Esophagus squamous epithelium (tissue), 4 donors: ENCODE measurements around the gene SPTAN1.

Experiments
- CTCF ChIP-seq, 6 experiments: fragments of 450-650 bp in 4 of 6; fragments of 200-600 bp in 2 of 6; sonication (generic) in 2 of 6; IDR thresholded peaks; one replicate each; pipeline ENCODE4 v1.5.1; 2016 to 2019; ENCODE audit warnings: antibody characterized with exemption in 6 of 6, mild to moderate bottlenecking in 4 of 6, moderate library complexity in 4 of 6
- POLR2A ChIP-seq, 4 donors: fragments of 450-650 bp; IDR thresholded peaks; one replicate each; pipeline ENCODE4 v1.6.1; 2017; ENCODE audit warnings: antibody characterized with exemption in 4 of 4, mild to moderate bottlenecking in 4 of 4, moderate library complexity in 3 of 4

- TF ChIP-seq CTCF (IDR thresholded peaks at IDR 0.05): no peak
- no peak for TF ChIP-seq POLR2A (IDR thresholded peaks at IDR 0.05)
Measured at GRCh38 chr9:128603697-128604096, 51.3 kb downstream of the SPTAN1 start.
